NOMO-1 (cell line): ENCODE data around the gene PCNX2.
A peak's percentile ranks its signal among the peaks of the same experiment; 100 is the strongest.

Experiments used
- DNase-seq, 2 experiments: peaks; one replicate each; lab custom pipeline; 2025; ENCODE audit not compliant: unreplicated experiment in 2 of 2; lab: John Stamatoyannopoulos, UW

The PCNX2 gene

GRCh38 chr1:232970508-232970907 is 325.0 kb downstream of the PCNX2 start:
- no peak for DNase-seq

GRCh38 chr1:232969799-232970198 is 325.7 kb downstream of the PCNX2 start:
- no peak for DNase-seq

- peak in 1 of 2 experiments; percentile 38 for DNase-seq
Observed at GRCh38 chr1:232968965-232969364, 326.6 kb downstream of the PCNX2 start.

DNA sequence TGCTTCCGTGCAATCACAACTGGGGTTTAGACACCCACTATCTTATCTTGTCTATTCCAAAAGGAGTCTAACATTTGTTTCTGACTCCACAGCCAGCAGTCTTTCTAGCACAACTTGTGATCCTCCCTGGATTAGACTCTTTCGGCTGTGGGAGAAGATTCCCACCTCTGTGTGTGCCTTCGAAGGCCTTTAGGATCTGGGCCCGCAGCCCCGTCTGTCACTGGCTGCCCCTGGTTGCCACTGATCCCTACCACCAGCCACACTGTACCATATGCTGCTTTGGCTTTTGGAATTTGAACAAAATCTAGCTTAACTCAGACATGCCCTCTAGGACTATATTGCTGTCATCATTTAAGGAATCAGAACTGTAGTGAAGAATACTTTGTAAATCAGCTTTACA is 327.1 kb downstream of the PCNX2 start:
- DNase-seq: no peak

- DNase-seq: no peak
Observed at GRCh38 chr1:232966663-232967062, 328.9 kb downstream of the PCNX2 start.

DNA sequence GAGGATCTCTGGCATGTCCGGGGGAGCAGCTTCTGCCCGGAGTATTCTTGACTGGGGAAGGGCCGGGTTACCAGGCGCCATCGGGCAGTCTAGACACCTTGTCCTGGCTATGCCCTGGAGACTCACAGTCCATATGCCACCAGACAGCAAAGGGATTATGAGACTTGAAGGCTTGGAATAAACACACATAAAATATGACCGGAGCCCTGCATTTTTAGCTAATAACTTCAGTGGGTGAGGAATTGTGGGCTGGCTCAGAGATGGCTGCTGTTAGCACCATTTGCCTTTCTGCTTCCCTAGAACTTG is 329.7 kb downstream of the PCNX2 start:
- no peak for DNase-seq

GRCh38 chr1:232965124-232965911 is 330.2 kb downstream of the PCNX2 start:
- no peak for DNase-seq

DNA sequence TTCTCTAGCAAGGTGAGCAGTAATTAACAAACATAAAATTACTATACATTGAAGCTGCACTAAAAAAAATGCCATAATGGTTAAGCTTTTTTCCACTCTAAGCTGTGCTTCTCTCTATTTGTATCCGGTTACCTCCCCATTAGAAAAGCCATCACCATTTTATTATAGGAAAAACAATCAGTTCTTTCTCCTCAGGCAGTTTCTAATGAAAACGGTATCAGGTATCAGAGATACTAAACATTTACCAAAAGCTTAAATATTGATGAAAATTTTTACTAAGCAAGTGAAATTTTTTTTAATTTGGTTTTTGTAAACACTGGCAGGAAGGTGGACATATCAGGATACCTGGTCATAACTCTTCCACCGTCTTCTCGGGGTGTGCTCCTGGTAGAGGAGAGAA is 330.9 kb downstream of the PCNX2 start:
- DNase-seq: no peak

GRCh38 chr1:232962761-232963745 is 332.5 kb downstream of the PCNX2 start:
- peak in 1 of 2 experiments; percentile 11 for DNase-seq

GRCh38 chr1:232958067-232958466 is 337.5 kb downstream of the PCNX2 start:
- no peak for DNase-seq

- DNase-seq: no peak
Observed at GRCh38 chr1:232956081-232956480, 339.4 kb downstream of the PCNX2 start.

- DNase-seq: no peak
Observed at GRCh38 chr1:232954594-232955365, 340.7 kb downstream of the PCNX2 start.

DNA sequence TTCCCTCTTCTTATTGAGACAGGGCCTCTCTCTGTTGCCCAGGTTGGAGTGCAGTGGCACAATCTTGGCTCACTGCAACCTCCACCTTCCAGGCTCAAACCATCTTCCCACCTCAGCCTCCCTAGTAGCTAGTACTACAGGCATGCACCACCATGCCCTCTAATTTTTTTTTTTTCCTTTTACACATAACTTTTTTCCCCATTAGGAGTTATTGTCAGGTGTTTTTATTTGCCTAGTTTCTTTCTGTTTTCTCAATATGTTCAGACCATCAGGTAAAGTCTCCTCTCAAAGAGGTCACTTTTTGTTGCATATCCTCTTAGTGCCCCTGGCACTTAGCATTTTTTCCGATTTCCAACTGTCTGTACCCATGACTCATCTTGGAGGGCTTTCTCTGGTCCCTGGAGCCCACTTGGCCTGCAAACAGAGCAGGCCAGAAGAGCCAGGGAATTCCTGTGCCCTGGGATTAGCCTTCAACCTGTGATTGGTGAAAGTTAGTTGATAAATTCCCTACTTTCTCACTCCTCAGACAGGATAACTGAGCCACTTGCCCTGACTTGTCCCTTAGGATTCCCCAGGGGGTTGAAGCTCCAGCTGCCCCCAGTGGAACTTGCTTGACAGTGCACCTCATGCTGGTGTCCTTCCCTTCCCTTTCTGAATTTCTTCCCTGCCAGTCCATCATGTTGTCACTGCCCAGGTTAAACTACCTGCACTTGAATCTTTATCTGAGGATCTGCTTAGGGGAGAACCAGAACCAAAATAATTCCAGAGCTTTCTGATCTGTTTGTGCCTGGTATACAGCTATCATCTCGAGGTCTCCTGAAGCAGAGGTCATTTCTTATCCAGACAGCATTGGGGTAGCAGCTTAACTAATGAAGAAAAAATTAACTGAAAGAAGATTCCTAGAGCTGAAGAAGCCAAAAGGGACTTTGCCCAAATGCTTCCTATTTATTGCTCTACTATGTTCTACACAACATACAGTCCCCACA is 342.7 kb downstream of the PCNX2 start:
- DNase-seq: peak in 1 of 2 experiments; percentile 2

GRCh38 chr1:232951605-232952004 is 343.9 kb downstream of the PCNX2 start:
- DNase-seq: no peak

GRCh38 chr1:232951180-232951579 is 344.3 kb downstream of the PCNX2 start:
- peak in 1 of 2 experiments; percentile 35 for DNase-seq

DNA sequence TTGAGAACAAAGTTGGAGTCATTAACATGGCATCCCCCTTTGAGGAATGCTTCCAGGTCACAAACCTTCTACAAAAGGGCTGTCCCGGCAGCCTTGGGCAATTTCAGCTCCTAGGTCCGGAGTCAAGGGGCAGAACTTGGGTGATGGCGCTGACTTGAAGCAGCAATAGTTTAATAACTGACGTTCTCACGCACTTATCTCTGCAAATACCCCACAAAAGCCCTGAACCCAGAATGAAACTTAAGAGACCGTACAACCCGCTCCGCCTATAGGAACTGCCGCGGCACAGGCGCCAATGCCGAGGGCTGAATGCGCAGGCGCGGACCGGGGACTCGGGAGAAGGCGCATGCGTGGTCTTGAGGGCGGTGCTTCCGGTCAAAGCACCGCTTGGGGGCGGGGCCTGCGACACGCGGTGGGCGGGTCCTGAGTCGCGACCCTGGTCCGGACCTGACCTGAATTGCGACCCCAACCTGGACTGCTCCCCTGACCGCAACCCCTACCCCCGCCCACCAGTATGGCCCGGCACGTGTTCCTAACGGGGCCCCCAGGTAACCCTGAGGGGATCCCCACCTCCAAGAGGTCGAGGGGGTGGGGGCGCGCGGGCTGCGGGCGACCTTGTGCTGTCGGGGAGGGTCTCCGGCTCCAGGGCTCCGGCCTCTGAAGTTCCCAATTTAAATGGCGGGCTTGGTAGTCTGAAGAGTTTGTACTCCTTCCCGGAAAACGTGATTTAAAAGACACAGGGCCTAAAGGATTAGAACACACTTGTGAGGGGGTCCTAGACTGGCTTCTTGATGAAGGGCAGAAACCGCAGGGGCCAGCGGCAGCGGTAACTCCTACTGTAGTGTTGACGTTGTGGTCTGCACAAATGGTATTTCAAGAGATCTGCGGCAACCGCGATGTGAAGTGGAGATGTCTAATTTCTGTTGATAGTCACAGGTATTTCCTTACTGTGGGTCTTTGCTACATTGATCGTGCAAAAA is 345.0 kb downstream of the PCNX2 start, which contains the start of gene NTPCR:
Gene NTPCR, plus strand, starts transcription at position 415 of the 980 bp plus-strand sequence. Its CDS starts 100 bp downstream, at position 515.
- peak; percentile 80 to 89 for DNase-seq

GRCh38 chr1:232949636-232950196 is 345.8 kb downstream of the PCNX2 start:
- no peak for DNase-seq

- DNase-seq: no peak
Observed at GRCh38 chr1:232944347-232944746, 351.2 kb downstream of the PCNX2 start.
